Small intestine (tissue), 7 donors: Measurements from ENCODE around the gene ANKRD16. TPM values are rescaled to one million over a fixed set of nuclear protein-coding genes. Genes with fewer than 3 reads are reported as not detected.
"Not testable (repeated sequence)": the region's sequence is repeated elsewhere in the genome, so short reads cannot be mapped to it uniquely, and the experiment has no call there.

ENCODE experiments used
- DNase-seq, 2 donors: peaks; one replicate each; pipeline versions ENCODE4 v3.0.0 to v3.0.0-alpha.2; 2013
- FAIRE-seq: peaks from 2 replicates; lab custom pipeline; 2012; peaks lifted over from hg19 to GRCh38; lab: Jason Lieb, UNC
- H3K27ac ChIP-seq, 3 donors: one replicate each; pipeline ENCODE4 v1.5.1; 2013; ENCODE audit warnings: low read length in 2 of 3, mild to moderate bottlenecking in 2 of 3, control low read depth in 1 of 3, inconsistent platforms in 1 of 3, low read depth in 1 of 3, moderate library complexity in 1 of 3
- H3K27me3 ChIP-seq, 3 donors: one replicate each; pipeline ENCODE4 v1.6.1; 2013; ENCODE audit warnings: low read length in 3 of 3, inconsistent platforms in 1 of 3; ENCODE audit not compliant: control insufficient read depth in 3 of 3, insufficient read depth in 3 of 3
- H3K36me3 ChIP-seq, 3 donors: one replicate each; pipeline ENCODE4 v1.6.1; 2013; ENCODE audit warnings: low read length in 3 of 3, inconsistent platforms in 1 of 3, low read depth in 1 of 3, mild to moderate bottlenecking in 1 of 3, moderate library complexity in 1 of 3; ENCODE audit not compliant: control insufficient read depth in 3 of 3, insufficient read depth in 2 of 3
- H3K4me1 ChIP-seq, 3 donors: one replicate each; pipeline ENCODE4 v1.6.1; 2013; ENCODE audit warnings: low read length in 2 of 3, inconsistent platforms in 1 of 3, low read depth in 1 of 3, mild to moderate bottlenecking in 1 of 3, moderate library complexity in 1 of 3; ENCODE audit not compliant: control insufficient read depth in 3 of 3, insufficient read depth in 2 of 3
- H3K4me3 ChIP-seq, 3 donors: one replicate each; pipeline ENCODE4 v1.5.1; 2013; ENCODE audit warnings: low read length in 3 of 3, control low read depth in 1 of 3, inconsistent platforms in 1 of 3, low read depth in 1 of 3, mild to moderate bottlenecking in 1 of 3, moderate library complexity in 1 of 3
- H3K9me3 ChIP-seq, 2 donors: one replicate each; pipeline ENCODE4 v1.6.1; 2013; ENCODE audit warnings: low read depth in 1 of 2, low read length in 1 of 2; ENCODE audit not compliant: control insufficient read depth in 2 of 2, insufficient read depth in 1 of 2
- WGBS, 3 donors: extraction: QIAGEN DNeasy Blood & Tissue Kit; methylation state at CpG; one replicate each; pipeline ENCODE4 v1.1.7; 2013; 5-methylcytosine and 5-hydroxymethylcytosine counted together
- polyA plus RNA-seq, 4 donors: library from polyadenylated mRNA; stranded (reverse) in 3 of 4; unstranded in 1 of 4; fragments of 200-250 nt in 3 of 4; fragments of 120-200 nt in 1 of 4; gene quantifications; one replicate each; pipeline versions ENCODE4 v1.2.1 to v1.2.3, GENCODE V29; 2013
- donor health status: healthy with polysubstance abuse.
- donor health status: control.
- donor health status: control.
- donor health status: Bipolar disorder and iron deficiency.
- donor health status: healthy.

ANKRD16 gene
- polyA plus RNA-seq, 4 donors: 3.2 to 7.4 (median 5.0) TPM

DNA sequence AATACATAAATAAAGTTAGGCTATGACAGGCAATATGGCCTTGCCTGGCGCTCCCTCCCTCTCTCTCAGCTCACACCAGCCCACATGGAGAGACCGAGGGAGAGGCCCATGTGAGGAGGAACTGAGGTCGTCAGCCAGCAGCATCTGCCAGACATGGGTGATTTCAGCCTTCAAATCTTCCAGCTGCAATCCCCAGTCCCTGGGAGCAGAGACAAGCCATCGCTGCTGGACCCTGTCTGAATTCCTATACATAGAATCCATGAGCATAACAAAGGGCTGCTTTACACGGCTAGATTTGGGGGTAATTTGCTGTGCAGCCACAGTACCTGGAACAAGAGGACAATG lies 35.6 kb downstream of the ANKRD16 start:
- FAIRE-seq (no peak), DNase-seq (no peak)
- Histone ChIP-seq H3K27ac (no peak overlapping the region), H3K4me1 (no peaks in the 10 kb centered on the region), H3K27me3 (no peaks in the 10 kb centered on the region), H3K4me3 (no peak overlapping the region), H3K9me3 (no peaks in the 10 kb centered on the region), H3K36me3 (no peaks in the 10 kb centered on the region)
- WGBS, 3 donors: 80 to 95% (median 86%) methylated on average over 5 of the region's 5 CpGs

- H3K36me3 ChIP-seq, H3K27me3 ChIP-seq, H3K4me1 ChIP-seq, H3K27ac ChIP-seq, H3K4me3 ChIP-seq, FAIRE-seq, H3K9me3 ChIP-seq, DNase-seq: not testable (repeated sequence)
- 98 to 100% (median 99%) methylated on average over 4 of the region's 4 CpGs for WGBS, 3 donors
Measured at GRCh38 chr10:5846667-5847066, 43.0 kb downstream of the ANKRD16 start.

GRCh38 chr10:5844345-5845055 lies 45.2 kb downstream of the ANKRD16 start:
- H3K36me3 ChIP-seq: no peaks in the 10 kb centered on the region
- DNase-seq (no peak), FAIRE-seq (no peak)
- no peak overlapping the region for H3K4me3 ChIP-seq
- H3K4me1 ChIP-seq: no peaks in the 10 kb centered on the region
- 72 to 83% (median 74%) methylated on average over 13 of the region's 13 CpGs for WGBS, 3 donors
- no peaks in the 10 kb centered on the region for H3K27me3 ChIP-seq
- H3K9me3 ChIP-seq: peaks cover 0 to 2% of the 10 kb centered on the region in 2 donors
- no peak overlapping the region for H3K27ac ChIP-seq

- 52 to 57% (median 53%) methylated on average over 4 of the region's 4 CpGs for WGBS, 3 donors
- no peak for FAIRE-seq
- Histone ChIP-seq H3K4me1 (no peaks in the 10 kb centered on the region), H3K27me3 (no peaks in the 10 kb centered on the region), H3K27ac (no peak overlapping the region), H3K4me3 (no peak overlapping the region), H3K36me3 (no peaks in the 10 kb centered on the region), H3K9me3 (peaks cover 0 to 2% of the 10 kb centered on the region in 2 donors)
- no peak for DNase-seq
Measured at GRCh38 chr10:5843686-5844344, 45.9 kb downstream of the ANKRD16 start.

DNA sequence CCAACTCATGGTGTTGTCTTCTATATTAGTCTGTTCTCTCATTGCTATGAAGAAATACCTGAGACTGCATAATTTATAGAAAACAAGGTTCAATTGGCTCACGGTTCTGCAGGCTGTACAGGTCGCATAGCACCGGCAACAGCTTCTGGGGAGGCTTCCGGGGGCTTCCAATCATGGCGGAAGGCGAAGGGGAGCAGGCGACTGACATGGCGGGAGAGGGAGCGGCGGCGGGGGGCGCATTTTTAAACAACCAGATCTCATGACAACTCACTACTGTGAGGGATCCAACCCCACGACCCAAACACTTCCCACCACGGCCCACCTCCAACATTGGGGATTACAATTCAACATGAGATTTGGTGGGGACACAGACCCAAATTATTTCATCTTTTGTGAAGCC lies 47.7 kb downstream of the ANKRD16 start:
- FAIRE-seq: no peak
- Histone ChIP-seq H3K9me3 (peaks cover 0 to 2% of the 10 kb centered on the region in 2 donors), H3K4me1 (no peaks in the 10 kb centered on the region), H3K27ac (no peak overlapping the region), H3K4me3 (no peak overlapping the region), H3K27me3 (no peaks in the 10 kb centered on the region), H3K36me3 (no peaks in the 10 kb centered on the region)
- WGBS, 3 donors: 89 to 96% (median 91%) methylated on average over 13 to 14 of the region's 14 CpGs
- no peak for DNase-seq

GRCh38 chr10:5840314-5841307 lies 49.1 kb downstream of the ANKRD16 start:
- no peaks in the 10 kb centered on the region for H3K9me3 ChIP-seq
- H3K4me1 ChIP-seq: no peaks in the 10 kb centered on the region
- FAIRE-seq (no peak), DNase-seq (no peak)
- no peak overlapping the region for H3K27ac ChIP-seq
- no peaks in the 10 kb centered on the region for H3K36me3 ChIP-seq
- no peaks in the 10 kb centered on the region for H3K27me3 ChIP-seq
- H3K4me3 ChIP-seq: no peak overlapping the region
- 51 to 70% (median 69%) methylated on average over 40 of the region's 40 CpGs for WGBS, 3 donors

DNA sequence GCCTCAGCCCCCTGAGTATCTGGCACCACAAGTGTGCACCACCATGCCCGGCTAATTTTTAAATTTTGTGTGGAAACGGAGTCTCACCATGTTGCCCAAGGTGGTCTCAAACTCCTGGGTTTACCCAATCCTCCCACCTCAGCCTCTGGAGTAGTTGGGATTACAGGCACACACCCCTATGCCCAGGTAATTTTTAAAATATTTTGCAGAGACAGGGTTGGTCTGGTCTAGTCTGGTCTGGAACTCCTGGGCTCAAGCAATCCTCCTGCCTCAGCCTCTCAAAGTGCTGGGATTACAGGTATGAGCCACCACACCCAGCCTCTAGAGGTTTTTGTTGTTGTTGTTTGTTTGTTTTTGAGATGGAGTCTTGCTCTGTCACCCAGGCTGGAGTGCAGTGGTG lies 53.5 kb downstream of the ANKRD16 start:
- WGBS, 3 donors: 94 to 98% (median 97%) methylated on average over 2 of the region's 2 CpGs

DNA sequence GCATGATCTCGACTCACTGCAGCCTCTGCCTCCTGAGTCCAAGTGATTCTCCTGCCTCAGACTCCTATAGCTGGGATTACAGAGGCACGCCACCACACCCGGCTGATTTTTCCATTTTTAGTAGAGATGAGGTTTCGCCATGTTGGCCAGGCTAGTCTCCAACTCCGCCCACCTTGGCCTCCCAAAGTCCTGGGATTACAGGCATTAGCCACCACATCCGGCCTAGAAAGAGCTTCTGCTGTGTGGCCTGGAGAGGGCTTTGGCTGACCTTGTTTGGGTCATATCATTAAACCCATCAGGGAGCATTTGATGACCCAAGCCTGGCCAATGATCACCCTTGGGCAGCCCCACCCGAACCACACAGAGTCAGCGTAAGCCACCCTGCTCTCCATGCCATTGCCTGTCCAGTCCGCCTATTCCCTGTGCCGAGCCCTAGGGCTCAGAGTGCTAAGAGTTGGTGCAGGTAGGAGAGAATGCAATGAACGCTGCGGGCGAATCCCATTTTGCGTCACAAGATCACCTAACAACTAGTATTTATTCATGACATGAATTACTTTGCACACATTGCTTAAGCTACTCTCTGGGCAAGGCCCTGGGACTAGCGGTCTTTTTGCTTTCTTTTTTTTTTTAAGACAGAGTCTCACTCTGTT lies 54.1 kb downstream of the ANKRD16 start:
- H3K4me3 ChIP-seq: no peak overlapping the region
- 94 to 96% (median 96%) methylated on average over 15 of the region's 15 CpGs for WGBS, 3 donors

More for the DNA sequence above, 53.5 kb downstream of the ANKRD16 start:
- not testable (repeated sequence) for H3K36me3 ChIP-seq, DNase-seq, H3K27ac ChIP-seq, H3K9me3 ChIP-seq, H3K4me3 ChIP-seq, H3K27me3 ChIP-seq, FAIRE-seq, H3K4me1 ChIP-seq

More for the DNA sequence above, 54.1 kb downstream of the ANKRD16 start:
- H3K27me3 ChIP-seq: no peaks in the 10 kb centered on the region
- no peak overlapping the region for H3K27ac ChIP-seq
- no peak for FAIRE-seq
- H3K9me3 ChIP-seq: no peaks in the 10 kb centered on the region
- no peak for DNase-seq
- H3K36me3 ChIP-seq: no peaks in the 10 kb centered on the region
- no peaks in the 10 kb centered on the region for H3K4me1 ChIP-seq
